DMS 273 treated with DMSO at 0.1 percent for 48 hours (cell line): ENCODE measurements around the gene MAP2K7.
"Not testable (repeated sequence)": the region's sequence is repeated elsewhere in the genome, so short reads cannot be mapped to it uniquely, and the experiment has no call there.

Experiments used
- DNase-seq: peaks from one replicate; lab custom pipeline; 2025; lab: John Stamatoyannopoulos, UW

Gene MAP2K7

GRCh38 chr19:7919610-7920518, 16.2 kb downstream of the MAP2K7 start, which contains the start of gene SNAPC2:
TSS of gene SNAPC2 (plus strand) at chr19:7920338. CDS start at chr19:7920367, 29 bp downstream.
- DNase-seq, result peak; percentile 82

GRCh38 chr19:7920519-7921301, 17.0 kb downstream of the MAP2K7 start:
- peak; percentile 82 for DNase-seq

GRCh38 chr19:7921302-7921966, 17.8 kb downstream of the MAP2K7 start:
- no peak for DNase-seq

- no peak for DNase-seq
Observed at GRCh38 chr19:7921967-7922835, 18.5 kb downstream of the MAP2K7 start.

- DNase-seq, result no peak
Observed at GRCh38 chr19:7922836-7923195, 19.1 kb downstream of the MAP2K7 start.

GRCh38 chr19:7923295-7924191, 19.9 kb downstream of the MAP2K7 start:
- DNase-seq, result no peak

GRCh38 chr19:7924241-7924640, 20.6 kb downstream of the MAP2K7 start:
- no peak for DNase-seq

- DNase-seq, result no peak
Observed at GRCh38 chr19:7924651-7925170, 21.0 kb downstream of the MAP2K7 start.

- DNase-seq, result no peak
Observed at GRCh38 chr19:7925171-7925851, 21.6 kb downstream of the MAP2K7 start.

GRCh38 chr19:7926021-7926726, 22.5 kb downstream of the MAP2K7 start, which contains the start of gene CTXN1:
TSS of gene CTXN1 (minus strand) at chr19:7926135. CDS start at chr19:7925538, 597 bp downstream.
- no peak for DNase-seq

- no peak for DNase-seq
Observed at GRCh38 chr19:7926727-7927604, 23.3 kb downstream of the MAP2K7 start.

GRCh38 chr19:7927605-7928333, 24.1 kb downstream of the MAP2K7 start:
- DNase-seq, result no peak

GRCh38 chr19:7928334-7928706, 24.6 kb downstream of the MAP2K7 start:
- DNase-seq, result no peak

GRCh38 chr19:7928741-7929701, 25.3 kb downstream of the MAP2K7 start:
- DNase-seq, result peak; percentile 36

- DNase-seq, result not testable (repeated sequence)
Observed at GRCh38 chr19:7930030-7930429, 26.4 kb downstream of the MAP2K7 start.

- no peak for DNase-seq
Observed at GRCh38 chr19:7930765-7931164, 27.1 kb downstream of the MAP2K7 start.
